Esophagus squamous epithelium (tissue), 5 donors: ENCODE measurements around the gene HHIP. TPM values are rescaled to one million over a fixed set of nuclear protein-coding genes. Genes with fewer than 3 reads are reported as not detected.
A peak's percentile ranks its signal among the peaks of the same experiment; 100 is the strongest.

ENCODE experiments used
- DNase-seq: peaks from one replicate; lab custom pipeline; 2025; lab: John Stamatoyannopoulos, UW
- H3K27ac ChIP-seq, 4 donors: fragments of 200-600 bp; sonication (generic); one replicate each; pipeline ENCODE4 v1.5.1; 2016 to 2019; ENCODE audit warnings: mild to moderate bottlenecking in 1 of 4
- H3K27me3 ChIP-seq, 4 donors: fragments of 200-600 bp; sonication (generic); 1 replicate in 3 of 4; 2 replicates in 1 of 4; pipeline versions ENCODE4 v1.5.1 to v1.6.0; 2017 to 2021; ENCODE audit warnings: antibody characterized with exemption in 1 of 4
- H3K36me3 ChIP-seq, 3 donors: fragments of 200-600 bp; sonication (generic); one replicate each; pipeline ENCODE4 v1.5.1; 2016 to 2019
- H3K4me1 ChIP-seq, 3 donors: fragments of 200-600 bp; sonication (generic); one replicate each; pipeline ENCODE4 v1.5.1; 2017 to 2019
- H3K4me3 ChIP-seq, 4 donors: fragments of 200-600 bp; sonication (generic); 1 replicate in 3 of 4; 2 replicates in 1 of 4; pipeline ENCODE4 v1.5.1; 2016 to 2019; ENCODE audit warnings: mild to moderate bottlenecking in 2 of 4, moderate library complexity in 1 of 4
- H3K9me3 ChIP-seq, 3 donors: fragments of 200-600 bp; sonication (generic); one replicate each; pipeline ENCODE4 v1.5.1; 2016 to 2019
- CTCF ChIP-seq, 6 experiments: fragments of 450-650 bp in 4 of 6; fragments of 200-600 bp in 2 of 6; sonication (generic) in 2 of 6; IDR thresholded peaks; one replicate each; pipeline ENCODE4 v1.5.1; 2016 to 2019; ENCODE audit warnings: antibody characterized with exemption in 6 of 6, mild to moderate bottlenecking in 4 of 6, moderate library complexity in 4 of 6
- POLR2A ChIP-seq, 4 donors: fragments of 450-650 bp; IDR thresholded peaks; one replicate each; pipeline ENCODE4 v1.6.1; 2017; ENCODE audit warnings: antibody characterized with exemption in 4 of 4, mild to moderate bottlenecking in 4 of 4, moderate library complexity in 3 of 4
- WGBS, 2 donors: methylation state at CpG; one replicate each; pipeline ENCODE4 v1.1.5; 2018; 5-methylcytosine and 5-hydroxymethylcytosine counted together
- intact Hi-C: fragments of 100-400 bp; cut with DNase I; formaldehyde crosslinking; loops from one replicate; pipeline ENCODE4 v1.15.0; 2022
- total RNA-seq, 4 donors: library from RNA; depleted of rRNA; stranded (reverse); fragments of >200 nt; gene quantifications; one replicate each; pipeline ENCODE4 v1.1.0, GENCODE V29; 2016
- donor health status: DM: yes; HTN: yes; CAD: no.

The HHIP gene
- total RNA-seq, 4 donors from 2014 or later, result not detected

DNA sequence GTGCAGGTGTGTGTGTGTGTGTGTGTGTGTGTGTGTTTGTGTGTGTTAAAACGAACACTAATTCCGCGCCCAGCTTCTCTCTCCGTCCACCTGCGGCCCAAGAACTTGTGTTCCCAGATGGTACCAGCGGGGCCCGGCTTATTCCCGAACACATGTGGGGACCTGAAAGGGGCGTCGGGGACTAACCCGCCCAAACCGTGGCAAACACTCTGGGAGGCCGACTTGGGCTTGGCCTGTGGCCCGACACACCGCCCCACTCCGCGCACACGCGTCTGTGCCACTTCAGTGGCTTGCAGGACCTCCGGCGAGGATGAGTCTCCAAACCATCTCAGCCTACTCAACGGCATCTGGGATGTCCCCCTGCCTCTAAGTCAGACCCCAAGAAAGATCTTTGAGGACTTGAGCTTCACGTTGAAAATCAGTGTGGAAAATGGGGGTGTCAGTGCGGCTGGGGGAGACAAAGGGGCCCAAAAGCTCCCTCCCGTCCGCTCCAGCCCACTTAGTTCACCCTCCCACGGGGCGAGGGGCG is 790 bp upstream of the HHIP start:
- no peak for DNase-seq
- H3K27ac ChIP-seq, result no peak overlapping the region
- intact Hi-C loops, result no loop called here
- H3K4me3 ChIP-seq, result peak overlapping the region; percentile 19 to 63 (median 42)
- TF ChIP-seq POLR2A (IDR thresholded peaks at IDR 0.05), result no peak
- no peak for TF ChIP-seq CTCF (IDR thresholded peaks at IDR 0.05)
- H3K9me3 ChIP-seq, result no peaks in the 10 kb centered on the region
- H3K27me3 ChIP-seq, result peaks cover 0 to 58% (median 12%) of the 10 kb centered on the region in 4 donors
- WGBS, 2 donors, result 9 to 50% methylated on average over 4 to 13 of the region's 29 CpGs
- H3K4me1 ChIP-seq, result peaks cover 8 to 25% (median 14%) of the 10 kb centered on the region in 3 donors
- H3K36me3 ChIP-seq, result no peaks in the 10 kb centered on the region

- no peaks in the 10 kb centered on the region for H3K36me3 ChIP-seq
- H3K4me1 ChIP-seq, result peaks cover 8 to 25% (median 14%) of the 10 kb centered on the region in 3 donors
- no peak for DNase-seq
- H3K27me3 ChIP-seq, result peaks cover 0 to 61% (median 12%) of the 10 kb centered on the region in 4 donors
- 0 to 5% methylated on average over 8 to 18 of the region's 22 CpGs for WGBS, 2 donors
- H3K27ac ChIP-seq, result no peak overlapping the region
- H3K9me3 ChIP-seq, result no peaks in the 10 kb centered on the region
- peak overlapping the region; percentile 19 to 63 (median 42) for H3K4me3 ChIP-seq
- TF ChIP-seq POLR2A (IDR thresholded peaks at IDR 0.05) (no peak), CTCF (IDR thresholded peaks at IDR 0.05) (no peak)
- intact Hi-C loops, result no loop called here
These were observed 653 bp downstream of the HHIP start for GRCh38 chr4:144646523-144647094.

- H3K9me3 ChIP-seq, result no peaks in the 10 kb centered on the region
- DNase-seq, result no peak
- TF ChIP-seq CTCF (IDR thresholded peaks at IDR 0.05) (no peak), POLR2A (IDR thresholded peaks at IDR 0.05) (no peak)
- H3K27me3 ChIP-seq, result peaks cover 0 to 61% (median 12%) of the 10 kb centered on the region in 4 donors
- peaks cover 8 to 25% (median 14%) of the 10 kb centered on the region in 3 donors for H3K4me1 ChIP-seq
- no peaks in the 10 kb centered on the region for H3K36me3 ChIP-seq
- peak overlapping the region in 3 of 4 donors; percentile 33 to 63 (median 50) for H3K4me3 ChIP-seq
- WGBS, 2 donors, result 3 to 5% methylated on average over 18 to 19 of the region's 20 CpGs
- intact Hi-C loops, result no loop called here
- H3K27ac ChIP-seq, result no peak overlapping the region
These were observed 1.2 kb downstream of the HHIP start for GRCh38 chr4:144647095-144647561.

- DNase-seq, result no peak
- Histone ChIP-seq H3K4me1 (peaks cover 8 to 25% (median 14%) of the 10 kb centered on the region in 3 donors), H3K9me3 (no peaks in the 10 kb centered on the region), H3K27me3 (peaks cover 0 to 61% (median 12%) of the 10 kb centered on the region in 4 donors), H3K27ac (no peak overlapping the region), H3K36me3 (no peaks in the 10 kb centered on the region), H3K4me3 (no peak overlapping the region)
- intact Hi-C loops, result no loop called here
- TF ChIP-seq CTCF (IDR thresholded peaks at IDR 0.05) (no peak), POLR2A (IDR thresholded peaks at IDR 0.05) (no peak)
- WGBS, 2 donors, result 19 to 28% methylated on average over 4 of the region's 4 CpGs
These were observed 1.6 kb downstream of the HHIP start for GRCh38 chr4:144647590-144647989.

DNA sequence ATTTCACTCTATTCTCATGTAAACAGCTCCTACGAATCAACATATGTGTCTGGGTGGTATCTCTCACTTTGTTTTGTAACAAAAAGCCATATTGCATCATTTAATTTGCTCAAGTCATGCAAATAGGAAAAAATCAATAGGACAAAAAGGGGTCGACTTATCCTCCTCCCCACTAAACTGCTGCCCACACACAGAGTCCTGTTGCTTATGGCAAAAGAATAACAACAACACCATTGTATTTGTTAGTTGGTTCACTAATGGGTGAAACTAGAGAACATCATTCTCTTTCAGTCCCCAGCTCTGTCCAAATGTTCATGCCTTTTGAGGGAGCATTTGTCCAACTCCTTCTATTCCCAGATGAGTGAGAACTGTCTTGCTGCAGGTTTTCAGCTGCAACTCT is 2.1 kb downstream of the HHIP start:
- intact Hi-C loops, result no loop called here
- DNase-seq, result no peak
- no peak for TF ChIP-seq CTCF (IDR thresholded peaks at IDR 0.05)
- TF ChIP-seq POLR2A (IDR thresholded peaks at IDR 0.05), result no peak
- H3K27me3 ChIP-seq, result peaks cover 0 to 61% (median 12%) of the 10 kb centered on the region in 4 donors
- H3K36me3 ChIP-seq, result no peaks in the 10 kb centered on the region
- H3K4me3 ChIP-seq, result no peak overlapping the region
- no peak overlapping the region for H3K27ac ChIP-seq
- no peaks in the 10 kb centered on the region for H3K9me3 ChIP-seq
- 42 to 53% methylated on average over 2 of the region's 2 CpGs for WGBS, 2 donors
- peaks cover 8 to 25% (median 14%) of the 10 kb centered on the region in 3 donors for H3K4me1 ChIP-seq
